Superior temporal gyrus (tissue), 1 donor: ENCODE measurements around the gene COQ6.
"Not testable (repeated sequence)": the region's sequence is repeated elsewhere in the genome, so short reads cannot be mapped to it uniquely, and the experiment has no call there.

Experiments
- DNase-seq: peaks from one replicate; pipeline ENCODE4 v3.0.0-alpha.2; 2016; ENCODE audit errors: extremely low spot score

Gene COQ6

DNA sequence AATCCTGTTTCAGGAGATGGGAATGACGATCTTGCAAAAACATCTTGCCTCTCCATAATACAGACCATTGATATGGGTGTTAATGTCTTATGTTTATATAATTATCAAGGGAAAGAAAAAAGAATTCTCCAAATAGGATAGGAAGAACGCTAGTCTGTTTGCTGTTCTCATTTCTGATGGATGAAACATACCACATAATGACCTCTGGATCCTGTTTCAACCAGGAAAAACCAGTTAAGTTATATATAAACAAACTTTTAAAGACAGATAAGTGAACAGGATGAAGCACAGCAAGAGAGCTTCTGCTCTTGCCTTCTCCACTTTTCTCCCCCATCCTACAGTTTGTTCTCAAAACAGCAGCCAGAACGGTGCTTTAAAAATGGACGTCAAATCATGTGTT is 27.8 kb downstream of the COQ6 start:
- DNase-seq: no peak

DNA sequence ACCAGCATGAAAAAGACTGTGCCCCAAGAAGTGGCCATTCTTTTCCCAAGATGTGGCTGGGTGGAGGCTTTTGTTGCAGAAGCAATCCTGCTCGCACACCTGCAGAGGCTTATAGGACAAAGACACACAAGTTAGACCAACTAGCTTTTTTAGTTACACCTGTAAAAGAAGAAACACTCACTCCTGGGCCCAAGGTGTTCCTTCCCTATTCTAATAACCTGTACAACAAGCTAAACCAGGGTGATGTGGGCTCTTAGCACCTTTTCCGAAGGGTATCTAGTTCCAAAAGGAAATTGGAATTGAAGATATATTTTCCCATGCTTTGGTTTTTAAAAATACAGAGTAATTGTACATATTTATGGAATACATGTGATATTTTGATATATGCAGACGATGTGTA is 38.0 kb downstream of the COQ6 start:
- DNase-seq: no peak

DNA sequence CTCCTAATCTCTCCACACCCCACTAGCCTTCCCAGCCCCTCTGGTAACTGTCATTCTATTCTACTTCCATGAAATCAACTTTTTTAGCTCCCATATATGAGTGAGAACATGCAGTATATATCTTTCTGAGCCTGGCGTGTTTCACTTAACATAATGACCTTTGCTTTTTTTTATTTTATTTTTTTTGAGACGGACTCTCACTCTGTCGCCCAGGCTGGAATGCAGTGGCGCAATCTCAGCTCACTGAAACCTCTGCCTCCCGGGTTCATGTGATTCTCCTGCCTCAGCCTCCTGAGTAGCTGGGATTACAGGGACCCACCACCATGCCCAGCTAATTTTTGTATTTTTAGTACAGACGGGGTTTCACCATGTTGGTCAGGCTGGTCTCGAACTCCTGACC is 38.6 kb downstream of the COQ6 start:
- not testable (repeated sequence) for DNase-seq

GRCh38 chr14:73991092-73991491 is 41.0 kb downstream of the COQ6 start:
- DNase-seq: no peak

DNA sequence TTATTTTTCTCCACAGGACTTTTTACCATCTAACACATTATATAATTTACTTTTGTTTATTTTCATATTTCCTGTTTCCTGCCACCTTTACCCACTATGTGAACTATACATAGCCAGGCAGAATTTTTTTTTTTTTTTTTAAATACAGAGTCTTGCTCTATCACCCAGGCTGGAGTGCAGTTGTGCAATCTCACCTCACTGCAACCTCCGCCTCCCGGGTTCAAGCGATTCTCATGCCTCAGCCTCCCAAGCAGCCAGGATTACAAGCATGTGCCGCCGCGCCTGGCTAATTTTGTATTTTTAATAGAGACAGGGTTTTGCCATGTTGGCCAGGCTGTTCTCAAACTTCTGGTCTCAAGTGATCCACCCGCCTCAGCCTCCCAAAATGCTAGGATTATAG is 44.8 kb downstream of the COQ6 start:
- DNase-seq: not testable (repeated sequence)

DNA sequence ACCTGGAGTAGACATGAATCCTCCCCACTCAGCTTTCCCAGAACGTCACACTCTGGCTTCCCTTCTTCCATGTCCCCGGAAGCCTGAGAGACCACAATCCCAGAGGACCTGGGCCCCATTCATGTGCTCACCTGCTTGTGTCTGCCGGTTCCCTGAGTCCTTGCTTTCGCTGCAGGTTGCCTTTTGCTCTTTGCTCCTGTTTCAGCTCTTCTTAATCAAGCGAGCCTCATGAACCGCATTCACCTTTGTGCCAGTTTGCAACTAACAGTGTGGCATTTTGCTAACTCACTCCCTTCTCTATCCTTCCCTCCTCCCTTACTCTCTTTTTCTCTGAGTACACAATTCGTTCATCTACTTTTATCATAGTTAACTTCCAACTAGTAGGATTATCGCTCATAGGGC is 45.9 kb downstream of the COQ6 start:
- DNase-seq: no peak

GRCh38 chr14:73996731-73997107 is 46.6 kb downstream of the COQ6 start:
- no peak for DNase-seq

GRCh38 chr14:73997108-73997943 is 47.2 kb downstream of the COQ6 start:
- no peak for DNase-seq

DNA sequence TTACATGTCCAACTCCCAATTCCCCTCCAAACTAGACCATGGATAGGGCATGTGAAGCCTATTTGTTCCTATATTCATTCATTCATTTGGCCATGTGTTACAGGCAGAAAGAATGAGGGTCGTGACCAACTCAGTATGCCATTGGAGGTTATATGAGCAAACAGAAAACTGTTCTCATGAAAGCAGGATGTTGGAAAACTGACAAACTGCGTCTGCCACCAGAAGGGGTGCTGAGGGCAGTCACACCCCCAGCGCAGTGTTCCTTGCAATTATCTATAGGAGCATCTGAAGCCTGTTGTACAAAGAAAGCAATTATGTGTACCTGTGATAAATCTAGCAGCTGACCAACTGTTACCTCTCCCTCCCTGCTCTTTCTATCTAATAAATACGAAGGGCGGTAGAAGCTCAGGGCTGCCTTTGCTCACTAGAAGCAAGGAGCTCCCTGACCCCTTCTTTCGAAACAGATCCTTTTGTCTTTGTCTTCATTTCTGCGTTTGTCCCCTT is 47.9 kb downstream of the COQ6 start:
- DNase-seq: no peak

GRCh38 chr14:73998726-73999125 is 48.6 kb downstream of the COQ6 start:
- DNase-seq: no peak

- not testable (repeated sequence) for DNase-seq
These were observed 55.6 kb downstream of the COQ6 start for GRCh38 chr14:74005664-74006063.

GRCh38 chr14:74008843-74009499 is 58.9 kb downstream of the COQ6 start:
- DNase-seq: no peak
